ENCODE measurements around the gene MAPK10. TPM values are rescaled to one million over a fixed set of nuclear protein-coding genes. Genes with fewer than 3 reads are reported as not detected.
A peak's percentile ranks its signal among the peaks of the same experiment; 100 is the strongest.

Gene MAPK10
- total and polyA plus RNA-seq, 9 of the 15 experiments (the other 6 are each of a cell fraction or from before 2014, with no cell fraction given): 0.10 to 0.53 (median 0.18) TPM; not detected in 4

DNA sequence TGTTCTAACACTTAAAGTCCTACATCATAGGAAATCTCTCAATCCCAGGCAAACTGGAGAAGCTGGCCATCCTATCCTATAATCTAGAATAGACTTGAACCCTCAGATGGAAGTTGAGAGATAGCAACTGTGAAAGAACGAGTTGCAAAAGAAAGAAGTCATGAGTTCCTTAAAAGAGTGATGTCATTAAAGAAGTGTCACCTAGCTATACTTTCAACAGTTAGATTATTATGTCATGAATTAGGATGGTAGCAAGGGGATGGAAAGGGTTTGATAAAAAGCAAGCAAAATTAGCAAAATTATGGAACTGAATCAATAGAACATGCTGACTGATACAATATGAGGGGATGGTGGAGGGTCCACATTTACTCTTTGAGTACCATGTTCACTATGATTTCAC is 7.1 kb upstream of the MAPK10 start:
- H3K4me2 ChIP-seq (ENCODE audit: insufficient read depth, low read length): no peak overlapping the region
- intact Hi-C loops (cut with micrococcal nuclease) (no loop called here), in situ Hi-C loops (cut with MboI) (no loop called here)
- H3K9me3 ChIP-seq (replicated peaks; ENCODE audit: control insufficient read depth, insufficient read depth, low read depth, low read length): no peaks in the 10 kb centered on the region
- no peaks in the 10 kb centered on the region for H3K27me3 ChIP-seq (ENCODE audit: control insufficient read depth in 2 of 2, insufficient read depth in 2 of 2, low read length in 2 of 2)
- no peak overlapping the region for H3K9ac ChIP-seq (ENCODE audit: insufficient read depth in 1 of 2, low read depth in 2 of 2, low read length in 2 of 2)
- H3K4me3 ChIP-seq: no peak overlapping the region
- ChIA-PET POLR2A (interaction anchor here (0.7 kb wide), 1 partner anchor 7 kb away, joined by 3 read pairs; no protein-coding TSS in a partner anchor), CTCF (ENCODE audit: low intra/inter-chr PET ratio) (no interaction called here)
- 0% methylated on average over 1 of the region's 1 CpG for WGBS (ENCODE audit: insufficient coverage, low coverage, missing lambda C conversion rate)
- no peak for ATAC-seq
- no peak overlapping the region for H3K27ac ChIP-seq (ENCODE audit: extremely low read depth, low read depth, low read length)
- DNase-seq (ENCODE audit: extremely low read depth in 1 of 4, low spot score in 3 of 4): no peak
- no peak for FAIRE-seq
- no peaks in the 10 kb centered on the region for H3K9me1 ChIP-seq (ENCODE audit: control insufficient read depth, insufficient read depth, low read length)
- no TSS peak for BruUV-seq (replicated peaks)
- no peaks in the 10 kb centered on the region for H3K4me1 ChIP-seq (replicated peaks in 1 of 2; ENCODE audit: control insufficient read depth in 2 of 2, insufficient read depth in 2 of 2, low read length in 2 of 2)
- no peak overlapping the region for H2AFZ ChIP-seq (ENCODE audit: low read depth, low read length)
- no peaks in the 10 kb centered on the region for H3K79me2 ChIP-seq (ENCODE audit: control insufficient read depth, insufficient read depth, low read length)
- H3K36me3 ChIP-seq (ENCODE audit: control insufficient read depth, insufficient read depth, low read length): no peaks in the 10 kb centered on the region
- H4K20me1 ChIP-seq (replicated peaks; ENCODE audit: control insufficient read depth, insufficient read depth, low read length): no peaks in the 10 kb centered on the region
- TF ChIP-seq ETS2 (tag; IDR thresholded peaks at IDR 0.05; ENCODE audit: borderline replicate concordance, poor library complexity, severe bottlenecking) (no peak), SMARCB1 (IDR thresholded peaks at IDR 0.05; ENCODE audit: insufficient read length, low read depth) (no peak), CBX5 (IDR thresholded peaks at IDR 0.05; ENCODE audit: borderline replicate concordance, low read depth) (no peak), SMAD2 (IDR thresholded peaks at IDR 0.05; ENCODE audit: low read depth, low read length) (no peak)
- TF ChIP-seq, protein P1, sequence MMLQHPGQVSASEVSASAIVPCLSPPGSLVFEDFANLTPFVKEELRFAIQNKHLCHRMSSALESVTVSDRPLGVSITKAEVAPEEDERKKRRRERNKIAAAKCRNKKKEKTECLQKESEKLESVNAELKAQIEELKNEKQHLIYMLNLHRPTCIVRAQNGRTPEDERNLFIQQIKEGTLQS (IDR thresholded peaks at IDR 0.05): peak; percentile 7; the same call in 1 of the 2 replicates
- TF ChIP-seq, protein P1 (CRISPR knock-in tag; conservative IDR thresholded peaks at IDR 0.05): no peak

DNA sequence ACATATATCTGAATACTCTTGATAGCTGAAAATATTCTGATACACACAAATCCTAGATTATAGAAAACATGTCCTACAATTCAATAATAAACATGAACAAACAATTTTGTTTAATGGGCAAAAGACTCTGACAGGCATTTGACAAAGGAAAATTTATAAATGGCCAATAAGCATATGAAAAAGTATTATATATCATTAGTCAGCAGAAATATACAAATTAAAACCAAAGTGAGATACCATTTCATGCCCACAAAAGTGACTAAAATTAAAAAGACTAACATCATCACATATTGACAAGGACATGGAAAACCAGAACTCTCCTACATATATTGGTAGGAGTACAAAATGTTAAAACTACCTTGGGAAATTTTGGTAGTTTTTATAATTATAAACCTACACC is 2.7 kb upstream of the MAPK10 start:
- no peaks in the 10 kb centered on the region for H3K9me3 ChIP-seq (replicated peaks; ENCODE audit: control insufficient read depth, insufficient read depth, low read depth, low read length)
- DNase-seq (ENCODE audit: extremely low read depth in 1 of 4, low spot score in 3 of 4) (no peak), FAIRE-seq (no peak), ATAC-seq (no peak)
- H4K20me1 ChIP-seq (replicated peaks; ENCODE audit: control insufficient read depth, insufficient read depth, low read length): no peaks in the 10 kb centered on the region
- no peaks in the 10 kb centered on the region for H3K27me3 ChIP-seq (ENCODE audit: control insufficient read depth in 2 of 2, insufficient read depth in 2 of 2, low read length in 2 of 2)
- H3K9ac ChIP-seq (ENCODE audit: insufficient read depth in 1 of 2, low read depth in 2 of 2, low read length in 2 of 2): no peak overlapping the region
- ChIA-PET POLR2A (no interaction called here), CTCF (ENCODE audit: low intra/inter-chr PET ratio) (no interaction called here)
- no peak overlapping the region for H3K4me3 ChIP-seq
- no peaks in the 10 kb centered on the region for H3K79me2 ChIP-seq (ENCODE audit: control insufficient read depth, insufficient read depth, low read length)
- no peaks in the 10 kb centered on the region for H3K9me1 ChIP-seq (ENCODE audit: control insufficient read depth, insufficient read depth, low read length)
- no peaks in the 10 kb centered on the region for H3K36me3 ChIP-seq (ENCODE audit: control insufficient read depth, insufficient read depth, low read length)
- H3K4me1 ChIP-seq (replicated peaks in 1 of 2; ENCODE audit: control insufficient read depth in 2 of 2, insufficient read depth in 2 of 2, low read length in 2 of 2): no peaks in the 10 kb centered on the region
- in situ Hi-C loops (cut with MboI) (no loop called here), intact Hi-C loops (cut with micrococcal nuclease) (no loop called here)
- no peak overlapping the region for H2AFZ ChIP-seq (ENCODE audit: low read depth, low read length)
- H3K4me2 ChIP-seq (ENCODE audit: insufficient read depth, low read length): no peak overlapping the region
- H3K27ac ChIP-seq (ENCODE audit: extremely low read depth, low read depth, low read length): no peak overlapping the region
- no TSS peak for BruUV-seq (replicated peaks)
- TF ChIP-seq SRF (CRISPR knock-in tag; IDR thresholded peaks at IDR 0.05): no peak
- peak; percentile 74 for TF ChIP-seq ZNF316 (IDR thresholded peaks at IDR 0.05)
- TF ChIP-seq ZNF778 (CRISPR knock-in tag; IDR thresholded peaks at IDR 0.05): no peak
- no peak for TF ChIP-seq CBX8 (IDR thresholded peaks at IDR 0.05; ENCODE audit: borderline replicate concordance, extremely low read depth, low read depth, low read length, poor library complexity, severe bottlenecking)
- peak; percentile 53; the same call in 1 of the 2 replicates for TF ChIP-seq MAFG (tag; conservative IDR thresholded peaks at IDR 0.05)
- TF ChIP-seq RFX5 (IDR thresholded peaks at IDR 0.05; ENCODE audit: low read depth, low read length): no peak
- TF ChIP-seq MAFK (IDR thresholded peaks at IDR 0.05; ENCODE audit: low read length): peak; percentile 38; the same call in 1 of the 2 replicates
